GM12873 (cell line): ENCODE measurements around the gene IL17RD.

Experiments used
- CTCF ChIP-seq: IDR thresholded peaks from 2 replicates; pipeline ENCODE4 v1.5.1; 2012; ENCODE audit warnings: low read depth, mild to moderate bottlenecking, moderate library complexity, low read length, control low read depth; ENCODE audit not compliant: insufficient read depth; ENCODE audit errors: missing control alignments

IL17RD gene

GRCh38 chr3:57164657-57165573, at the start of gene IL17RD:
IL17RD (minus strand) TSS chr3:57165353; CDS start chr3:57165286, 67 bp downstream.
- TF ChIP-seq CTCF: no peak

- TF ChIP-seq CTCF: no peak
Measured at GRCh38 chr3:57206423-57206822, 41.3 kb upstream of the IL17RD start.

- TF ChIP-seq CTCF: no peak
Measured at GRCh38 chr3:57199895-57200297, 34.7 kb upstream of the IL17RD start, which contains the start of gene HESX1. HESX1 (minus strand) TSS chr3:57199978; CDS start chr3:57199918, 60 bp downstream.

- TF ChIP-seq CTCF: no peak
Measured at GRCh38 chr3:57194641-57195040, 29.5 kb upstream of the IL17RD start.

GRCh38 chr3:57192028-57192427, 26.9 kb upstream of the IL17RD start:
- no peak for TF ChIP-seq CTCF

- TF ChIP-seq CTCF: no peak
Measured at GRCh38 chr3:57184526-57184925, 19.4 kb upstream of the IL17RD start.

- peak; percentile 56 for TF ChIP-seq CTCF
Measured at GRCh38 chr3:57179580-57180410, 14.6 kb upstream of the IL17RD start.
